Muscle layer of duodenum (tissue), 2 donors: ENCODE results near the gene SBNO1.

ENCODE experiments used
- H3K27ac ChIP-seq: one replicate; pipeline ENCODE4 v1.7.0; 2013; ENCODE audit warnings: mild to moderate bottlenecking, low read length
- H3K27me3 ChIP-seq: one replicate; pipeline ENCODE4 v1.7.0; 2013; ENCODE audit warnings: low read depth, mild to moderate bottlenecking, control low read depth, low read length
- H3K36me3 ChIP-seq, 2 donors: one replicate each; pipeline ENCODE4 v1.7.0; 2013; ENCODE audit warnings: low read length in 2 of 2, control low read depth in 1 of 2, mild to moderate bottlenecking in 1 of 2; ENCODE audit not compliant: insufficient read depth in 2 of 2, control insufficient read depth in 1 of 2
- H3K4me1 ChIP-seq, 2 donors: one replicate each; pipeline ENCODE4 v1.7.0; 2013; ENCODE audit warnings: low read length in 2 of 2, mild to moderate bottlenecking in 2 of 2, control low read depth in 1 of 2, moderate library complexity in 1 of 2; ENCODE audit not compliant: insufficient read depth in 2 of 2, control insufficient read depth in 1 of 2
- H3K4me3 ChIP-seq, 2 donors: one replicate each; pipeline ENCODE4 v1.7.0; 2013; ENCODE audit warnings: low read length in 2 of 2, low read depth in 1 of 2, mild to moderate bottlenecking in 1 of 2
- H3K9me3 ChIP-seq, 2 donors: one replicate each; pipeline ENCODE4 v1.7.0; 2013; ENCODE audit warnings: low read length in 2 of 2, control low read depth in 1 of 2, mild to moderate bottlenecking in 1 of 2; ENCODE audit not compliant: control insufficient read depth in 1 of 2
- donor health status: healthy.

SBNO1 gene

DNA sequence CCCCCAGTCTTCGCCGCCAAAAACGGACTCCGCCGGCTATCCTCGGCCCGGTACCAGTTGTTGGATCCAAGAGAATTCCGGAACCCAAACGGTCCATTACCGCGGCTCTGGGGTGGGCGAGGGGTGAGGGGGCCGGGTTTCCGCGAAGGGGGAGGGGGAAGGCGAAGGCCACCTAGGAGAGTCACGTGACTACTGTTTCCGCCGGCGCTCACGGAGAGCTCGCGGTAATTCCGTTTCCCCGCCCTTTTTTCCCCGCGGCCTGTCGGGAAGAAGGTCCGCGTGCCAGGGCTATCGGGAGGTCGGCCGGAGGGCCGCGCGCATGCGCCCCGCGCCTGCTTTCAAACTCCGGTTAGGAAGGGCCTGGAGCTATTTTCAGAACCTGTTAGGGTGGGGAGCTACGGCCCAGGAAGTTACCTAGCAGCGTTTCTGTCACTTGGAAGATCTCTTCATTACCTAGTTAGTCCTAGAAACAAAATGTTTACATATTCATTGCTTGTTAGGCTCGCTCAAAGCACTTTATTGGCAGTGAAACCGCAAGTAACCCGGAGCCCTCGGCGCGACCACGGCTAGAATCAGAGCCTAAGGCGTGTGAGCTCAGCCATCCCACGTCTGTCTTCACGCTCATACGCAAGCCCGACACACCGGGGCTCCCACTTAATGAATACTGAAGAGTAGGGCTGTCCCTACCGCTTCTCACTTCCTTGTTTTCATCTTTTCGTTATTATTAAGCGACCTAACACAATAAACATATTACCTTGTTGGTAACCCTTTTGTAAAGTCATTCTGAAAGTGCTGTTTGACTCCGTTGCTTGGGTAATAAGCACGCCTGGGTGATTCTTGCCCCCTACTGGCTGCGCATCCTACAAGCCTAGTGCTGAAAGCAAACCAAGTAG is 624 bp upstream of the SBNO1 start:
- no peaks in the 10 kb centered on the region for H3K36me3 ChIP-seq

DNA sequence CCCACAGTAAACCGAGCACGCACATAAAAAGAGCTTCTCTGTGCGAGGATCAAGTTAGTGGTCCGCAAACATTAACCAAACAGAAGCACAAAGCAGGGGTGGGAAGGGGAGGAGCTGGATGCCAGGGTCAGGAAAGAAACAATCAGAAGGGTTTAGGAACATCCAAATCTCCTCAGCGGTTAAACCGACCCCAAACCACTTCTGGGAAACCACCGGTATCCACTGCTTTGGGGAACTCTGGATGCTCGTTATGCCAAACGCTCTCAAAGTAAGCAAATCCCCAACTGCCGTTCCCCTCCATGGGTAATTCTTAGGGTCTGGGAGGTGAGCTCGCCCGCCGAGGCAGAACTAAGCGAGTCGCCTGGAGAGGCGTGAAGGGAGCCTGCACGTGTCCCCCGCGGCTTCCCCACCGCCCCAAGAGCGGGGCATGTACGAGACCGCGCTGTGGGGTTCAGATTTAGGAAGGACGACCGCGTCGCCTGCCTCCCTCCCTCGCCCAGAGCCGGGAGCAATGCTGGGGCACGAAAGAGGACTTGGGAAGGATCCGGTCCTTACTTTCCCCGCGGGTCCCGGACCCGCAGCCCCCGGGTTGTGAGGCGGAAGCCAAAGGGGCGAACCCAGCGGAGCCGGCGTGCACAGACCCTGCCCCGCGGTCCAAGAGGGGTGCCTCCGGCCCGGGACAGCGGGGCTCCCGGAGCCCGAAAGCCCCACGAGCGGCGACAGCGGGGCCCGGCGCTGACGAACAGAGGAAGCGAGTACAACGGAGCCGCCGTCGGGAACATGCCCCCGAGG is 711 bp downstream of the SBNO1 start:
- H3K27me3 ChIP-seq = no peaks in the 10 kb centered on the region
- H3K36me3 ChIP-seq = no peaks in the 10 kb centered on the region
- H3K4me1 ChIP-seq = peaks cover 0 to 19% of the 10 kb centered on the region in 2 donors
- peak overlapping the region; percentile 50 for H3K27ac ChIP-seq
- H3K9me3 ChIP-seq = no peaks in the 10 kb centered on the region
- peak overlapping the region; percentile 79 to 97 for H3K4me3 ChIP-seq

More for the DNA sequence above, 624 bp upstream of the SBNO1 start:
- H3K9me3 ChIP-seq = no peaks in the 10 kb centered on the region
- H3K4me1 ChIP-seq = peaks cover 0 to 19% of the 10 kb centered on the region in 2 donors
- H3K27me3 ChIP-seq = no peaks in the 10 kb centered on the region
- H3K4me3 ChIP-seq = peak overlapping the region; percentile 79 to 97
- H3K27ac ChIP-seq = peak overlapping the region; percentile 95

DNA sequence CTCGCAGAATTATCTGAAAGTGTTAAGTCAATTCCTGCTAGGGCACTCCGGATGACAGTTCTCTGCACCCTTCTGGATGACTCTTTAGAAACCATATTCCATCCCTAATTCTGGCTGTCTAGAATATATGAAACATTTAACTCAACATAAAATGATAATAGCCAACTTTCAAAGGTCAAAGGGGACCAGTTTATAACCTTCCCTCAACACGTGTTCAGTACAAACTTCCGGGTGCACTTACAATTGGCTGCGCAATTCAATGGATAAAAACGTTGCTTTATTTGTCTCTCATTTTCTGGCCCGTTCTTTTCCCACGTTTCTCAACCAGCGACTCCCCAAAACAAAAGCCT is 1.3 kb downstream of the SBNO1 start:
- Histone ChIP-seq H3K36me3 (no peaks in the 10 kb centered on the region), H3K27me3 (no peaks in the 10 kb centered on the region), H3K27ac (peak overlapping the region; percentile 50), H3K9me3 (no peaks in the 10 kb centered on the region), H3K4me1 (peaks cover 0 to 19% of the 10 kb centered on the region in 2 donors), H3K4me3 (peak overlapping the region; percentile 79 to 97)

DNA sequence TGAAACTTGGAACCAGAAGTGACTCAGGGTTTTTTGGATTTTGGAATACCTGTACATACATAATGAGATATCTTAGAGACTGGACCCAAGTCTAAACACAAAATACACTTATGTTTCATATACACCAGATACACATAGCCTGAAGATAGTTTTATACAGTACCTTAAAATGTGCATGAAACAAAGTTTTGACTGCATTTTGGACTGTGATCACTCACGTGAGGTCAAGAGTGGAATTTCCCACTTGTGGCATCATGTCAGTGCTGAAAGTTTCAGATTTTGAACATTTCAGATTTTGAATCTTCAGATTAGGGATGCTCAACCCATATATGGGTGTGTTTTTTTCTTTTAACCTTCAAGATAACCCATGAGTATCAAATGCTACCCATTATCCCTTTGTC is 6.6 kb downstream of the SBNO1 start:
- Histone ChIP-seq H3K4me3 (no peak overlapping the region), H3K36me3 (peaks cover 0 to 3% of the 10 kb centered on the region in 2 donors), H3K9me3 (no peaks in the 10 kb centered on the region), H3K4me1 (peaks cover 0 to 23% of the 10 kb centered on the region in 2 donors), H3K27me3 (no peaks in the 10 kb centered on the region), H3K27ac (no peak overlapping the region)

DNA sequence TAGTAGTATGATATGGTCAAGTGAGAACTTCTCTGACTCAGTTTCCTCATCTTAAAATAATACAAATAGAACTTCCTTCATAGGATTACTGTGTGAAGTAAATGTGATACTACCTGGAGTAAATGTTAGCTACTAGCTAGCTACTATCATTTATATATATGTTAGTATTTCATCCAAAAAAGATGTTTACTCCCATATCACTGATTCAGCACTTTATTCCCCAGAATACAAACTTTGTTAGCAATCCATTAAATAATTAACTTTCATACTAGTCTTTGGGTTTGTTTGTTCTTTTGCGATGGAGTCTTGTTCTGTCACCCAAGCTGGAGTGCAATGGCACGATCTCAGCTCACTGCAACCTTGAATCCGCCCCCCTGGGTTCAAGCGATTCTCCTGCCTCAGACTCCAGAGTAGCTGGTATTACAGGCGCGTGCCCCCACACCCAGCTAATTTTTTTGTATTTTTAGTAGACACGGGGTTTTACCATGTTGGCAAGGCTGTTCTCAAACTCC is 8.4 kb downstream of the SBNO1 start:
- H3K4me3 ChIP-seq = no peak overlapping the region
- no peaks in the 10 kb centered on the region for H3K27me3 ChIP-seq
- H3K27ac ChIP-seq = no peak overlapping the region
- peaks cover 0 to 3% of the 10 kb centered on the region in 2 donors for H3K36me3 ChIP-seq
- peaks cover 0 to 19% of the 10 kb centered on the region in 2 donors for H3K4me1 ChIP-seq
- H3K9me3 ChIP-seq = no peaks in the 10 kb centered on the region

DNA sequence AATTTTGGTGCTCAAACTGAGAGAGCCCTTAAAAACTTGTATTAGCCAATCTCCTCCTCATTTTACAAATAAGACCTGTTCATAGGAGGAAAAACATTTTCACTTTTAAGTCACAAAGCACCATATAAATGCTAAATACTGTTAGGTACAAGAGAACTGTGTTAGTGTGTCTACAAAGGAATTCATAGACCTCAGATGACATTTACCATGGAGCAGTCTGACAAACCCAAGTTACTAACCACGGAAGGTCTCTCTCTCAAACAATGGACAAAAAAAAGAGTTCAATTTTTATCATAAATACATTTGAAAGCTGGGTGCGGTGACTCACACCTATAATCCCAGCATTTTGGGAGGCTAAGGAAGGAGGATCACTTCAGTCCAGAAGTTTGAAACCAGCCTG is 10.0 kb downstream of the SBNO1 start:
- H3K4me1 ChIP-seq = peaks cover 0 to 25% of the 10 kb centered on the region in 2 donors
- peaks cover 0 to 3% of the 10 kb centered on the region in 2 donors for H3K36me3 ChIP-seq
- no peak overlapping the region for H3K4me3 ChIP-seq
- no peaks in the 10 kb centered on the region for H3K27me3 ChIP-seq
- no peaks in the 10 kb centered on the region for H3K9me3 ChIP-seq
- no peak overlapping the region for H3K27ac ChIP-seq

DNA sequence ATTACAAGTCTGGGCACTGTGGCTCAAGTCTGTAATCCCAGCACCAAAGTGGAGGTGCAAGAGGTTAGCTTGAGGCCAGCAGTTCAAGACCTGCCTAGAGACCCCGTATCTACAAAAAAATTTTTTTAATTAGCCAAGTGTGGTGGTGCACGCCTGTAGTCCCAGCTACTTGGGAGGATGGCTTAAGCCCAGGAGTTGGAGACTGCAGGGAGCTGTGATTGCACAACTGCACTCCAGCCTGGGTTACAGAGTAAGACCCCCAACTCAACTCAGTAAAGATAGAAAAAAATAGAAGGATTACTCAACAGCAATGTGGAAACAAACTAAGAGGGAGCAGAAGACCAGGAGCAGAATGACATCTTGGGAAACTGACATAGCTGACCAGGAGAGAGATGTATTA is 13.3 kb downstream of the SBNO1 start:
- peaks cover 5 to 8% of the 10 kb centered on the region in 2 donors for H3K36me3 ChIP-seq
- H3K9me3 ChIP-seq = no peaks in the 10 kb centered on the region
- no peak overlapping the region for H3K4me3 ChIP-seq
- no peak overlapping the region for H3K27ac ChIP-seq
- peaks cover 0 to 14% of the 10 kb centered on the region in 2 donors for H3K4me1 ChIP-seq
- H3K27me3 ChIP-seq = no peaks in the 10 kb centered on the region

DNA sequence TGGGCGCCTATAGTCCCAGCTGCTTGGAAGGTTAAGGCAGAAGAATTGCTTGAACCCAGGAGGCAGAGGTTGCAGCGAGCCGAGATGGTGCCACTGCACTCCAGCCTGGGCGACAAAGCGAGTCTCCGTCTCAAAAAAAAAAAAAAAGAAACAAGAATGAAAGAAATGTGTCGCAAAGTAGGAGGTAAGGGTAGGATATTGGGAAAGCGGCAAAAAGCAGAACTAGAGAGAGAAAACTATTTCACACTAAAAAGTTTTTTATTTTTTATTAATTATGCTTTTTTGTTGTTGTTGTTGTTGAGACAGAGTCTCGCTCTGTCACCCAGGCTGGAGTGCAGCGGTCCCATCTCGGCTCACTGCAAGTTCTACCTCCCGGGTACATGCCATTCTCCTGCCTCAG is 17.7 kb downstream of the SBNO1 start:
- peaks cover 0 to 11% of the 10 kb centered on the region in 2 donors for H3K4me1 ChIP-seq
- no peak overlapping the region for H3K27ac ChIP-seq
- peaks cover 36 to 43% of the 10 kb centered on the region in 2 donors for H3K36me3 ChIP-seq
- H3K9me3 ChIP-seq = no peaks in the 10 kb centered on the region
- no peak overlapping the region for H3K4me3 ChIP-seq
- H3K27me3 ChIP-seq = no peaks in the 10 kb centered on the region

DNA sequence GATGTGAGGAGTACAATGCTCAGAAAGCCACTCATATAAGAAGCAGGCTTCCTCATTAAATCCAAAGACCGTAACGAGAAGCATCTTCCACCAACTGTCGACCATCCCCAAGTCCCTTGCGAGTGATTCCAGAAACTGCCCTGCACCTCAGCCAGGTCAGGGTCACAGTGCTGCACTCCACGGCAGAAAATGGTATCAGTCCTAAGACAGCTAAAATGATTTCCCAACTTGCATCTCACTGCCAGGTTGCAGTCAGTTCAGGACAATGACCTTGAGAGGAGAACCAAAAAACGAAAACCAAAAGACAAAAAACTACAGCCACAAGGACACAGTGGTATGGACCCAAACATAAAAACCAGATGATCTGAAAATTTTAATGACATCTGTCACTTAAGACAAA is 20.6 kb downstream of the SBNO1 start:
- Histone ChIP-seq H3K4me3 (no peak overlapping the region), H3K9me3 (no peaks in the 10 kb centered on the region), H3K36me3 (peaks cover 47 to 55% of the 10 kb centered on the region in 2 donors), H3K27ac (no peak overlapping the region), H3K27me3 (no peaks in the 10 kb centered on the region), H3K4me1 (no peaks in the 10 kb centered on the region)

DNA sequence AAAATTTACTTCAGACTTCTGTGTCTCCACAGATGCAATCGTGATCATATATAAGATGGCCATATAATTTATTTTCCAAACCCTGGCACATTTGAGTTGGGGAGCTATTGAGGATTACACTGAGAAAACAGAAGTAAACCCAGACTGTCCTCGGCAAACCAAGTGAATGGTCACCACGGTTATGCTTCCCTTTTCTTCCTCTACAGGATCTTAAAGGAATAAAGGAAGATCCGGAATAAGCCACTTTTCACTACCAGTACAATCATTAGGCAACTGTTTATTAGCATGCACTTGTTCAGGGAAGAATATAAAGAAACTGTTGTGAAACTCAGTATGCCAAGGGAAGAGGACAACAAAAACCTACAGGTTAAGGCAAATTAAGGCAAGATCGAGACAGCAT is 27.6 kb downstream of the SBNO1 start:
- H3K27ac ChIP-seq = no peak overlapping the region
- no peaks in the 10 kb centered on the region for H3K9me3 ChIP-seq
- peaks cover 31 to 49% of the 10 kb centered on the region in 2 donors for H3K36me3 ChIP-seq
- no peaks in the 10 kb centered on the region for H3K27me3 ChIP-seq
- H3K4me1 ChIP-seq = no peaks in the 10 kb centered on the region
- H3K4me3 ChIP-seq = no peak overlapping the region

DNA sequence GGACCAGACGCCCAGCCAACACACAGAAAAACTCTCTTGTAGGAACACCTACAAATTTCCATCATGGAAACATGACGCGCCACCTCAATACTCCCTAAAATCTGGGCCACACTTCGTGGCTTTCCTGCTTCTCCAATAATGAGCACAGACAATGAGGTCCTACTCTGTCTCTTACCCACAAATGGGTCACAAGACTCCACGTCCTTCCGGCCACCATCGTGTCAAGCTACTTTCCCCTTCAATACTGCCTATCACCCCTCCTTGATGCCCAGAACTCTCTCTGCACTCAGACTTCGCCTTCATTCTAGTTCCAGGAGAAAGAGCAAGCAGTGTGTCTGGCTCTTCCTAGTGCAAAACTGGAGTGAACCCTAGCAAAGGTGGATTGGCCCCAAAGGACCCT is 28.1 kb downstream of the SBNO1 start:
- no peaks in the 10 kb centered on the region for H3K27me3 ChIP-seq
- peaks cover 31 to 49% of the 10 kb centered on the region in 2 donors for H3K36me3 ChIP-seq
- no peak overlapping the region for H3K27ac ChIP-seq
- no peak overlapping the region for H3K4me3 ChIP-seq
- no peaks in the 10 kb centered on the region for H3K9me3 ChIP-seq
- no peaks in the 10 kb centered on the region for H3K4me1 ChIP-seq
